GM21515 (cell line): ENCODE data around the gene OR2A25.

Source experiments
- ATAC-seq: cut with Tn5 transposase; IDR thresholded peaks from one replicate; pipeline ENCODE4 v1.9.1; 2021; ENCODE audit not compliant: unreplicated experiment

The OR2A25 gene

DNA sequence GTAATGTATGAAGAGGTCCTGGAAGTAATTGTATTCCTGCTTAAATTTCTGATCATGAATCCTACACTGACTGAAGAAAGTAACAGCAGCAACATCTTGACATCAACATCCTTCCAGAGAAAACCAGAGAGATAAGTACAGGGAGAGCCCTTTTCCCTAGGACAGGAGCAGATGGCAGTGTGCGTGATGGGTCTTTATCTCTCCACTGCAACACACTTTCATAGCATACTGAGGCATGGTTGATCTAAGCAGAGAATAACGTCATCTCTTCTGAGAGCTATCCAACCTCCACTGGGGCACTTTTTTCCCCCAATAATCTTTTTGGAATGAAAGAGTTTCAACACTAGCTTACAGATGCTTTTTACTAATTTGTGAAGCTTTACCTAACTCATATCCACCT is 342 bp downstream of the OR2A25 start:
- ATAC-seq = no peak

DNA sequence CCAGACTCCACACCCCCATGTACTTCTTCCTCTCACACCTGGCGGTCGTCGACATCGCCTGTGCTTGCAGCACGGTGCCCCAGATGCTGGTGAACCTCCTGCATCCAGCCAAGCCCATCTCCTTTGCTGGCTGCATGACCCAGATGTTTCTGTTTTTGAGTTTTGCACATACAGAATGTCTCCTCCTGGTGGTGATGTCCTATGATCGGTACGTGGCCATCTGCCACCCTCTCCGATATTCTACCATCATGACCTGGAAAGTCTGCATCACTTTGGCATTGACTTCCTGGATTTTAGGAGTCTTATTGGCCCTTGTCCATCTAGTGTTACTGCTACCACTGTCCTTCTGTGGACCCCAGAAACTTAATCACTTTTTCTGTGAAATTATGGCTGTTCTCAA is 4.8 kb downstream of the OR2A25 start:
- no peak for ATAC-seq

DNA sequence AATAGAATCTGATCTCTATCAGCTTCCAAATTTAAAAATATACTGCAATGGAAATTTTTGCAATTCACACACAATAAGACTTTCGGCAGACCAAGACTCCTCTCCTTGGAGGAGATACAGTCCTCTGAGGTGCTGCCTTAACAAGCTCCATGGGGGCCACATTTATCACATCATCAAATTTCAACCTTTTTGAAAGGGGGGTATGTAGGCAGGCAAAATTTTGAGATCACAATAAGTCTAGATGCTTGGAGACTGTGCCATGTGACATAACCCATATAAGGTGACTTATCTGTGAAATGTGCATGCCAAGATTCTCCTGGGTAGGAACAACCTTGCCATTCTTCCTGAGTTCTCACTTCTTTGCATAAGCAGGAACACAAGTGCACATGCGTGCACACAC is 16.4 kb downstream of the OR2A25 start, which contains the start of gene OR2A12:
TSS of gene OR2A12 (plus strand) at position 301 of the 400 bp plus-strand sequence. CDS start 8,830 bp downstream, outside the sequence.
- no peak for ATAC-seq

DNA sequence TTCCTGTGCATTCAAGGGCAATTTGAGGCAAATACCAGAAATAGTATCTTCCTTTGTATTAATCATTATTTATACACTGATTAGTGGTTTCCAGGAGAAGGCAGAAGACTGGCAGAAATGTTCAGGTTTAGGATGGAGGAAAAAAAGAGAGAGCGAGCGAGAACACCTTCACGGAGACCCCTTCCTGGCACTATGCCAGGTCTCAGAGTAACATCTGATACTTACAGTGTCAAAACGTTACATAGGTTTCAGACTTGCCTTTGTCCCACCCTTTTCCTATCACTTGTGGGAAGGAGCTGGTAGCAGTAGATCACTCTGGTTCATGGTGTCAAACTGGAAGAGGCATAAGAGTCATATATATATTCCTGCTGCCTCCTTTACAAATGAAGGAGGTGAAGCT is 17.1 kb downstream of the OR2A25 start:
- no peak for ATAC-seq

DNA sequence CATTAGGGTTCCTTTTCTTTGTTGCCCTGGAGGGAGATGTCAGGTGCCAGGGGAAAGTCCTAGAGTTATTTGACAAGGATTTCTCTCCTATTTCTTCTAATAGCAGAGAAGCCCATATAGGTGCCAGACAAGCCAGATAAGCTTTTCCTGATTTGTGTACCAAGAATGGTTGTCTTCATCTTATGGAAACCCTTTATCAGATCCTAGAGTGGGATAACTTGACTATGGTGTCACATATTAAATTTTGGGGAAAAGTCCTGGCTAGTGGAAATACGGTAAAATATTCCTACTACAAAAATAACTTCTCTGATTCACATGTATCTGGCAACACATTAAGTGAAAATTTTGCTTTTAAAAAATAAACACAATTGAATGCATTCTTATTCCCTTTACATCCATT is 17.6 kb downstream of the OR2A25 start:
- no peak for ATAC-seq

DNA sequence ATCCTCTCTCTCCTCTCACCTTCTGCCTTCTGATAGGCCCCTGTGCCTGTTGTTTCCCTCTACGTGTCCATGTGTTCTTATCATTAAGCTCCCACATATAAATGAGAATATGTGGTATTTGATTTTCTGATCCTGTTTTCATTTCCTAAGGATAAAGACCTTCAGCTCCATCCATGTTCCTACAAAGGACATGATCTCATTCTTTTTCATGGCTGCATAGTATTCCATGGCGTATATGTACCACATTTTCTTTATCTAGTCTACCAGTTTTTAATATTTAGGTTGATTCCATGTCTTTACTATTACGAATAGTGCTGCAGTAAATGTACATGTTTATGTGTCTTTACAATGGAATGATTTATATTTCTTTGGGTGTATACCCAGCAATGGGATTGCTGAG is 21.1 kb downstream of the OR2A25 start:
- no peak for ATAC-seq

DNA sequence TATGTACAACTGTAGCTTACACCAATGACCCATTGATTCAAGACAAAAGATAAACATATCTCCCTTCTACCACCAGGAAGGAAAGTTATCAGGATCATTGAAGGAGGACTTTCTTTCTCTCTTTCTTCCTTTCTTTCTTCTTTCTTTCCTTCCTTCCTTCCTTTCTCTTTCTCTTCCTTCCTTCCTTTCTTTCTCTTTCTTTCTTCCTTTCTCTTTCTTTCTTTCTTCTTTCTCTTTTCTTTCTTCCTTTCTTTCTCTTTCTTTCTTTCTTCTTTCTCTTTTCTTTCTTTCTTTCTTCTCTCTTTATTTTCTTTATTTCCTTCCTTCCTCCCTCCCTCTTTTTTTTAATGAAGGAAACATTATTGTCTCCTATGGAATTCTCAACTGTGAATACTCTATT is 29.2 kb downstream of the OR2A25 start:
- ATAC-seq = no peak

DNA sequence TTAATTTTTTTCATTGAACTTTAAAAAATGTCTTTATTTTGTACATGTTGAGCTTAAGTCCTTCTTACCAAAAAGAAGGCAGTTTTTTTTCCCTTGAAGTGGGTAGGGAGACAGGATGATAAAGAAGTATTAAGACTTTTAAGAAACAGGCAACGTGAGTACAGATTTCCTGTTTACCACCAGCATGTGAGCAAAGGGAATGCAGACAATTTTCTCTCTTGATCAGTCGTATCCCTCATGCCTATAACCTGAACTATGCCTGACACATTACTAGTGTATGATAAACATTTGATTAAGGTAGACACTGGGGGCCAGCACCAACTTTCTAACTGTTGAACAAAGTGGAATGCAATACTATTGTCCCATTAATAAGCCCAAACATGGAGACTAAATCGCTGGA is 31.0 kb downstream of the OR2A25 start:
- no peak for ATAC-seq

DNA sequence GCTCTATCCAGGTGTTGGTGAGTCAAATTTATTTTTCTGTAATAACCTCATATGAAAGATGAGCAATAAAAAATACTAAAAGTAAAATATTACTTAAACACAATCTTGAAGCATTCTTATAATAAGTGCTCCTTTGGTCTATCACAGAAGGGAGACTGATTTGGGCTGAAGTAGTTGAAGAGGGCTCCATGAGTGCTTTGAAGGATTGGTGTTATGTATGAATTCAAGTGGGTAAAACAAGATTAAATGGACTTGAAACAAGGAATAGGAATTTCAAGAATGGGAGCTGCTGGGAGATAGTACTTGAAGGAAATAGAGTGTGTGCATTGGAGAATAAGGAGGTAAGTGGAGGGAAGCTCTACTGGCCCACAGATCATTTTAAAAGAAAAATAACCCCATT is 32.4 kb downstream of the OR2A25 start:
- ATAC-seq = no peak

DNA sequence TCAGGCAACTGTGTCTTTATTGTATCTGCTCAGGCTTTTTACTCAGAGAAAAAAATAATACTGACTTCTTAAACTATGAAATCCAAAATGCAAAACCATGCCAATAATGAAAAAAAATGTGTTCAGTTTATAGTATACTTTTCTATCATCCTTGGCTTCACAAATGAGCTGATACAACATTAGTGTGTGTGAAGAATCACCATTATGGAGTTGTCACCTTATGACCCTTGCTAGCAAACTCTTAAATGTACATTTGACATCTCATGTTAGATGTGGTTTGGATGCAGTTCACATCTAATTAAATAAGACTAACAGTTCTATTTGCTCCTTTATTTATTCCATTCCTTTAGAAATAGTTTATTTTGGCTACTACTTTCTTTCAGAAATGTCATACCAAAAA is 35.6 kb downstream of the OR2A25 start:
- no peak for ATAC-seq

DNA sequence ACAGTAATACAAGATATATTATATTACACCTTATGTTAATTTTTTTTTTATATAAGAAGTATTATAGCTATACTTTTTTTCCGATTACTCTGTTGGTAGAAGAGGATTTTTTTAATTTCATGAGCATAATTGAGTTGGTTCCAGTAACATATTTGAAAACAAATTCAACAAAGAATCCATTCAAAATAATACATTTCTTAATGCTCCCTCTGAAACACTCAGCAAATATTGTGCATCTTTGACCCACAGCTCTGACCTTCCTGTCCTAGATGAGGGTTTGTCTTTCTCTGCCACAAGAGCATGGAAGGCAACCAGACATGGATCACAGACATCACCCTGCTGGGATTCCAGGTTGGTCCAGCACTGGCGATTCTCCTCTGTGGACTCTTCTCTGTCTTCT is 39.7 kb downstream of the OR2A25 start, which contains the start of gene OR2A2:
TSS of gene OR2A2 (plus strand) at position 301 of the 400 bp plus-strand sequence. CDS start at position 301, 0 bp downstream.
- no peak for ATAC-seq

DNA sequence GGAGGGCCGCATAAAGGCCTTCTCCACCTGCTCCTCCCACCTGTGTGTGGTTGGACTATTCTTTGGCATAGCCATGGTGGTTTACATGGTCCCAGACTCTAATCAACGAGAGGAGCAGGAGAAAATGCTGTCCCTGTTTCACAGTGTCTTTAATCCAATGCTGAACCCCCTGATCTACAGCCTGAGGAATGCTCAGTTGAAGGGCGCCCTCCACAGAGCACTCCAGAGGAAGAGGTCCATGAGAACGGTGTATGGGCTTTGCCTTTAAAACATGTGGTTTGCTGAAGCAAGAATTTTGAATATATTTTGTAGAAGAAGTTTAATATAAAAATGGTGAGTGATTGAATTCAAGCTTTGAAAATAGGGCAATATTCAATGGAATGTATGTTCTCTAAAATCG is 40.7 kb downstream of the OR2A25 start:
- ATAC-seq = no peak

DNA sequence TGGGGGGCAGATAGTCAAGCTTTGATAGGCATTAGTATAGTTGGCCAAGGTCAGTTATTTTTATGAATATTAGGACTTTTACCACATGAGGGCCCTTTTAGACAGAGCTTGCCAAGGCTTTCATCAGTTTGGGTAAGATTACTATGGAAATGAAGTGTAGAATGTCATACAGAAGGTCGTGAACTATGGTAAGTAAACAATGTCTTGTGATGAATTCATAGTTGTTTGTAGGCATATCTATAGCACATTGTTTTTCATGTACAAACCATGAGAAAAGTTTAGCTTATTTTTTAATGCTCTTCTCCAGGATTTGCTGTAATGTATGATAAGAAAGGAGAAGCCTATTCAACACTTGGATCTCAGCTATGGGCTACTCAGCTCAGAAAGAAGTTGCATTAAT is 44.0 kb downstream of the OR2A25 start:
- ATAC-seq = no peak

DNA sequence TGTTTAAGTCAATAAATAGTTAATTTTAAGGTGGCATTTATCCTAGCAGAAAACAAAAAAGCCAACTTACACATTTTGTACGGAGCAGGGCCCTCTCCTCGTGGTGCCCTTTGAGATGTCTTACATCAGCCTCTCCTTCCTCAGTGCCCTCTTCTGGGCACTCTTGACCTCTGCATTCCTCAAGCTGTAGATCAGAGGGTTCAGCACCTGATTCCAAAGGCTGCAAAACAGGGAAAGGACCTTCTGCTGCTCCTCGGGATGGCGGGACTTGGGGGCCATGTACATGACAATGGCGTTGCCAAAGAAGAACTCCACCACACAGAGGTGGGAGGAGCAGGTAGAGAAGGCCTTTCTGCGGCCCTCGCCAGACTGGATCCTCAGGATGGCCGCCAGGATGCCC is 48.7 kb downstream of the OR2A25 start:
- no peak for ATAC-seq

DNA sequence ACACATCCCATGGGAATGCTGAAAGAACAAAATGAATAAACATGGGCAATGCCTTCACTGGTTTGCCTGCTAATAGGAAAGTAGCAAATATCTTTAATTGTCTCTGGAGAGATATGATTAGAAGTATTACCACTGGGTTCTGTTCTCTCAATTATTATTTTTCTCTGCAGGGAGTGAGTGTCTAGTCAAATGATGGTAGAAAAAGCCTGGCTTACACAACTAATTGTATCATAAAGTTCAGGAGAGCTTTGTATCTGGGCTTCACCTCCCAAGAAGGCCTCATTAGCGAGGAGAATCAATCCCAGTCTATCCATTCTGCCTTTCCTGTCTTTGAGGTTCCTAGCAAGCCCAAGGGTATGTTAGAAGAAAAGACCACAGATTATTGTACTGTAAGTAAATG is 53.3 kb downstream of the OR2A25 start, which contains the start of gene OR2A14:
TSS of gene OR2A14 (plus strand) at position 301 of the 400 bp plus-strand sequence. CDS start 5,937 bp downstream, outside the sequence.
- ATAC-seq = no peak
